GM19452 (cell line): ENCODE results near the gene ECHDC1.

Source experiments
- ATAC-seq: cut with Tn5 transposase; IDR thresholded peaks from one replicate; pipeline ENCODE4 v1.9.1; 2021; ENCODE audit not compliant: unreplicated experiment

The ECHDC1 gene

DNA sequence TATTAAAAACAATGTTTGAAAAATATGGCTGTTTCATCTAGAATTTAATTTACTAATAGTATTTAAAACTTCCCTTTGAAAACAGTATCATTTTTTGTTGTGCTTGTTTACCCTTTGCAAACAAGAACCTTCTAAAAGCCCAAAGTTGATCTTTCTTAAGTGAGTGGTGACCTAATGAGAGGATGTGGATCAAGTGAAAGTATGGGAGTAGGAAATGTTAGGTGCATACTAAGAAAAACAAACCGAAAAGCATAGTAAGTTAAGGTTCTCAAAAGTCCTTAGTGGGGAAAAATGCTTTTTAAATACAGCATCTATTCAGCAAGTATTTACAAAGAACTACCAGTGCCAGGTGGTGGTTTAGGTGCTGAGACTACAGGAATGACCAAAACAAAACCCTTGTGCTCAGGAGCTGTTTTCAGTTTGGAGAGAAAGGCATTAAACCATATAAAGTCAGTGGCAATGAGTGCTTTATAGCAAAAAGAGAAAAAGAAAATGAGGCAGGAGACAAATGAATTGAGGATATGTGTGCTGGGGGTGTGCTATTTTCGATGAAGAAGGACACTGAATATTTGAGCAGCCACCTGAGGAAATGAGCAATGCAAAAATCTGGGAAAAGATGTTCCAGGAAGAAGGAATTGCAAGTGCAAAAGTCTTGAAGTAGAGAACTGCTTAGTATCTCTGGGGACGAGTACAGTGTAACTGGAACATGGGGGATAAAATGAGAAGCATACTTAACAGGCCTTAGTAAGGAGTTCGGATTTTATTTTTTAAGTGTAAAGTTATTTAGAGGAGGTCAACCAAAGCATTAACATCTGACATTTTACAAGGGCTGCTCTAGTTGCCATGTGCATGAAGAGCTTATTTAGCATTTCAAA is 52.8 kb downstream of the ECHDC1 start:
- no peak for ATAC-seq

DNA sequence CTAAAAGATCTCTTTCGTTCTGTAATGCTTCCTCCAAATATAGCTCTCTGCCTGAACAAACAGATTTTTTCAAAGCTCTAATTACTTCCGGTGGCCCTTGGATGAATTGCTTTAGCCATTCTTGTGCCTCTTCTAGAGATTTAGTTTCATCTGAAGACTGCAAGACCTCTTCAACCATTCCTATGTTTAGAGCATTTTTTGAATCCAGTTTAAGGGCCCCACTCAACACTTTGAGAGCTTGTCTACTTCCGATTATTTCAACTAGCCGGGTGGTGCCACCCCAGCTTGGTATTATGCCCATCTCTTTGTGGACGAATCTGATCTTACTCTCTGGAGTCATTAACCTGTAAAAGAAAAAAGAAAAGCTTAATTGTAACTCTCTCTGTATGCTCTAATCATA is 53.5 kb downstream of the ECHDC1 start:
- no peak for ATAC-seq

DNA sequence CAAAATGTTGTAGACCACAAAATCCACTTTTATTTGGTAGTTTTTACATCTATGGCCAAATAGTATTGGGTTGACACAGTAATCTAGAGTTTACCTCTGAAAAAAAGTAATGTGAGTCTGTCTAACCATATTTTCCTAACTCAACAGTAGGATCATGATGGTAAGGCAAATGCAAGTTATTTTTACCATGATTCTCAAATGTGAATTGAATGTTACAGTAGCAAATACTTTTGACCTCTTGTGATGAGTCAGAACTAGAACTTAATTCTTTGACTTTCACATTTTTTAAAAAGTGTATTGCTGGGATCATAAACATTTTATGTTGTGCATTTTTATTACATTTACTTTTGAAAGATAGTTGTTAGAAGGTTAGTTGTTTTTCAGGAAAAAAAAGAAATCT is 54.7 kb downstream of the ECHDC1 start:
- ATAC-seq: no peak

DNA sequence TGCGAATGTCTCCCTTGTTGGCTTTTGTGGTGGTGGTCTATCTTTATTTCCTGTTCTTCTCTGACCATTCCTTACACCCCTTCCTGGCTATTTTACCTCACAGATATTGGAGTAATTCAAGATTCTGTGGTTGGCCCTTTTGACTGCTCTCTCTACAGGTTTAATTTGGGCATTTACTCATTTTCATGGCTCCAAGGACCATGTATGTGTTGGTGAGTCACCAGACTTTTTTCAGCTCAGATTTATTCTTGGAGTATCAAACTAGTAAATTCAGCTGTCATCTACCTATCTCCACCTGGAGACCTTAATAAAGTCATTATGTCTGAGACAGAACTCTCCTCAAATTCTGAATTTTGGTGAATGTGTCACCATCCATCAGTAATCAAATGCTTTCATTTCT is 61.2 kb downstream of the ECHDC1 start:
- ATAC-seq: no peak

DNA sequence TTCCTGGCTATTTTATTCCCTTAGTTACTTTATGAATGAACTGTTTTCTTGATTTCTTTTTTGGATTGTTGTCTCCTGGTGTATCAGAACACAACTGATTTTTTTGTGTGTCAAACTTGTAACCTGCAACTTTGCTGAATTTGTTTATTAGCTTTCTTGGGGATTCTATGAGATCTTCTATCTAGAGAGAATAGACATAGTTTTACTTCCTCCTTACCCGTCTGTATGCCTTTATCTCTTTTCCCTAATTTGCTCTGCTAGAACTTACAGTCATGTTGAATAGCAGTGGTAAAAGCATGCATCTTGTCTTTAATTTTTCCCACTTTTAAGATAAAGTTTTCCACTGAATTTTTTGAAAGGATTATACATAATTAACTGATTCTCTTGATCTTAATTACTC is 63.6 kb downstream of the ECHDC1 start:
- no peak for ATAC-seq

DNA sequence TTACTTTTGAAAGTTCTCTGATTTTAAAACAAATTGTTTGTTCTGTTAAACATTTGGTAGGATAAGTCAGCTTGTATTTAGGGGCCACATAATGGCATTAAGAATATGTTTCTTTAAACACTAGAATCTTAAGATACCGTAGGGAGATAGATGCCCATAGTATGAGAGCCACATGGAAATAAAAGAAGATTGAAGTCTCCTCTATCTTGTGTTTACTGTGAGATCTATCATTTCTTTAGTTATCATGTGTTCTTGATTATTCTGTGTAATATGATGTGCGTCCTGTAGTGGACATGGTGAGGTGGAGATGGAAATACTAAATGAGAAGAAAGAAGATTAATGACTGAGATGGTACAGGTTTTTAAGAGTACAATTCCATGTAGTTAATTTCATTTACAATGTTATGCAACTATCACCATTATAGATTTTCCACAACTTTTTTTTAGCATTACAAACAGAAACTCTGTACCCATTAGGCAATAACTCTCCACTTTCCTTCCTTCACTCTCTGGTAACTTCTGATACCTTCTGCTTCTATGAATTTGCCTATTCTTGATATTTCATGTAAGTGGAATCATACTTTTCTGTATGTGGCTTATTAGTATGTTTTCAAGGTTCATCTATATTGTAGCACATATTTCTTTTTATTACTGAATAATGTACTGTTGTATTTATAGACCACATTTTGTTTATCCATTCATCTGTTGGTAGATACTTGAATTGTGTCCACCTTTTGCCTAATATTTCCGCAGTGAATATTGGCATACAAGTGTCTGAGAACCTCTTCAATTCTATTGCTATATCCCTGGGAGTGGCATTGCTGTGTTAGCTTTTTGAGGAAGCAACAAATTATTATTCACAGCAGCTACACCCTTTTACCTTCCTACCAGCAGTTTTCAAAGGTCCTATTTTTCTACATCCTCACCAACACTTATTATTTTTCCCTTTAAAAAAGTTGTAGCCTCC is 65.2 kb downstream of the ECHDC1 start:
- ATAC-seq: no peak

DNA sequence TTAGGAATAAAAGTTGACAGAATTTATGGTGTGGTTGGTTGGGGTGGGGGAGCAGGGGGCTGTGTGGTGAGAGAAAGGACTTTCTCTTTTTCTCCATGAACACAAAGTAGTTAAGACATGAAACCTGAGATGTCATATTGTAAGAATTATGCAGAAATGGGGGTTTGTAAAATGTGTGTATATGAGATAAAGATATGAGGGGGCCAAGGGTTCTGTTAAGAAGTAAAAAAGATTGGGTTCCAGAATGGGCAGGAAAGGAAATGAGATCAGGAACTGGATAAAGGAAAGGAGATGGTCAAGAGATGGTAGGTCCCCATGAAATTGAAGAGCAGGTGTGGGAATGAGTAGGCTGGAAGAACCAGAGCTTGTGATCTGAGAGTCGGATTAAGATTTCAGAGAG is 67.1 kb downstream of the ECHDC1 start:
- no peak for ATAC-seq

DNA sequence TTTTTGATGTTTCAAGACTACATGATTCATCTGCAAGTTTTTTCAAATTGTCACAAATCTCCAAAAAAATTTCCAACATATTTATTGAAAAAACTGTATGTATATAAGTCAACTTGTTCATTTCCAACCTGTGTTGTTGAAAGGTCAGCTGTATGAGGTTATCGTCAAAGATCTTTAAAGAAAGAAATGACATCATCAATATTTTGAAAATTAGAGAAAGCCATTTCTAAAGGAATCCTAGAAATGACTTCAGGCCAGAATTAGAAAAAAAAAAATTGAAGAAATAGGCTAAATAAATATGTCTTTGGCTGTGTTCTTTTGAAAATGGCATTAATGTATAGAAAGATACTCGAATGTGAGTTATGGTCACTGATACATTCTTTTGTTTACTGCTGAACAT is 69.9 kb downstream of the ECHDC1 start:
- no peak for ATAC-seq

DNA sequence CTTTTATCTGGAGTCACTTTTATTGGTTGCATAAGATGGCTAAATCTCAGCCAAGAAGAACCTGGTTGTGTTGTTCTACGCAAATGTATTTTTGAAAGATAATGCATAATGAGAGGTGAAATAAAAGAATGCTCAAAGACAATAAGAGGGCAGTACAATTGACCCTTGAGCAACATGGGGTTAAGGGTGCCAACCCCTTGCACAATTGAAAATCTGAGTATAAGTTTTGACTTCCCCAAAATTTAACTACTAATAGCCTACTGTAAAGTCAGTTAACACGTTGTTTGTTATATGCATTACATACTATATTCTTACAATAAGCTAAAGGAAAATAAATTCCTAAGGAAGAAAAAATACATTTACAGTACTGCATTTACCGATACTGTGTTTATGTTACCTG is 70.8 kb downstream of the ECHDC1 start:
- ATAC-seq: no peak

DNA sequence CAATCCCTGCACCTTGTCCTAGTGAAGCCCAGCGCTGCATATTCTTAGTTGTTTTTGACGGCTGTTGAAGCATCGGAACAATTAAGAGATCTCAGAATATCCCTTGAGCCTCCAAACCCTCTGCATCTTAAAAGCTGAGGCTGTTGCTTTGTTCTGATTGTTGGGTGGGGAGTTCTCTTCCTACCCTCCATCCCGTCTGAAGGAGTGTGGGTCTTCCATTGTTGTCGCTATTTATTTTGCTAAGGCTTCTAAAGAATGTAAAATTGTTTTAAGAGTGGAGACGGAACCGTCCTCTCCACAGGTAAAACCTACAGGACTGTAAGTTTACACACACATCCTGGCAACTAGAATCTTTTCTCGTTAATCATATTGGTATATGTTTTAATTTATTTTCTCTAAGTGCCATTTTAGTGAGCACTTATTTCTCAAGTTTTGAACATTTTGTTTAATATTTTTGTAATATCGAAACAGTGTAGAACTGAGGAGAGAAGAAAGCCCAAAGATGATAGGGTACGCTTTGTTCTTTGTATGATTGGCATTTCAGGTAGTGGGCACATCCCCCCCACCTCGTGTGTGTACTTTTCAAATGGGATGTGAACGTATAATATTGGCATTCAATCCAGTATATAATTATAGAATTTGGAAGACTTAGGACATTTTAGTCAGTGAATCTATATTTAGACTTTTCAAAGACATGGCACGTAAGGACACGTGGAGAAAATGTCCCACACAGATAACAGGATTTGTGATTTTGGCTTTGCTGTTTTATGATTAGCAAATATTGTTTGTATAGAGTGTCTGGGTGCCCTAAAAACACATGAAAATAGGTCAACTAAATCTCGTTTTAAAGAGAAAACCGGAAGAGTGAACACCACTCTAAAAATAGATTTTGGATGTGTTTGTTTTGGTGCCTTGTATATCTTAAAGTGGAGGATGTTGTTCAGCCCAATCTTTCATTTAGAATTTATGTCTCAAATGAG is 75.5 kb downstream of the ECHDC1 start:
- ATAC-seq: peak; percentile 3

DNA sequence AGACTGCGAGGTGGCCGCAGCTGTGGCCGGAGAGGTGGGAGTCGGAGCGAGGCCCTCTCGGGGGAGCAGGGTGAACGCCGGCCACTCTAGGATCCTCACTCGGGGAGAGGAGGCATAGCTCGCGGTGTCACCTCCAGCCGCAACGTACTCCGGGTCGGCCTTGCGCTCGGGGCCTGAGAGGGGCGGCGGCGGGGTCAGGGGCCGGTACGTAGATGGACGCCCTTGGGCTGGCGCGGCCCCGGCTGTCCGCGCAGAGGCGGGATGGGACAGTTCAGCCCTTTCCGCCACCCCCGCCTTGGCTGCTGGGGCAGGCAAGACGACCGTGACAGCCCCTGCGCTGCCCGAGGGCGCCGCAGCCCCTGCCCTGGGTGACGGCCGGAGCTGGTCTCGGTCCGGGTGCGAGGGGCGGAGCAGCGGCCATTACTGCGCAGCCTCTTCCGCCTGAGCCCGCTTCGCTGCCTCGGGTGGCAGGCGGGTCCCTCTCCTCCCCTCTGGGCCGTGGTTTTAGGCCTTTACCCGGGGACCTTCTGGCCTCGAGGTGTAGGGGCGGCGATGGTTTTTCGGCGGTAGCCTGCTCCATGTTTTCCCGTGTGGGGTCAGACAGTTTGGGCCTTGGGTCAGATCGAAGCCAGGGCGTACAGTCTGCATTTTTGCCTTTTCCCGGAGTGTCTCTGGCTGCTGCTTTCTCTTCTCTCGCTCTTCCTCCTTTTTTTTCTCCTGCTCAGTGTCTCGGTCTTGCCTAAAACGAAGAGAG is 76.3 kb downstream of the ECHDC1 start:
- ATAC-seq: peak; percentile 71

DNA sequence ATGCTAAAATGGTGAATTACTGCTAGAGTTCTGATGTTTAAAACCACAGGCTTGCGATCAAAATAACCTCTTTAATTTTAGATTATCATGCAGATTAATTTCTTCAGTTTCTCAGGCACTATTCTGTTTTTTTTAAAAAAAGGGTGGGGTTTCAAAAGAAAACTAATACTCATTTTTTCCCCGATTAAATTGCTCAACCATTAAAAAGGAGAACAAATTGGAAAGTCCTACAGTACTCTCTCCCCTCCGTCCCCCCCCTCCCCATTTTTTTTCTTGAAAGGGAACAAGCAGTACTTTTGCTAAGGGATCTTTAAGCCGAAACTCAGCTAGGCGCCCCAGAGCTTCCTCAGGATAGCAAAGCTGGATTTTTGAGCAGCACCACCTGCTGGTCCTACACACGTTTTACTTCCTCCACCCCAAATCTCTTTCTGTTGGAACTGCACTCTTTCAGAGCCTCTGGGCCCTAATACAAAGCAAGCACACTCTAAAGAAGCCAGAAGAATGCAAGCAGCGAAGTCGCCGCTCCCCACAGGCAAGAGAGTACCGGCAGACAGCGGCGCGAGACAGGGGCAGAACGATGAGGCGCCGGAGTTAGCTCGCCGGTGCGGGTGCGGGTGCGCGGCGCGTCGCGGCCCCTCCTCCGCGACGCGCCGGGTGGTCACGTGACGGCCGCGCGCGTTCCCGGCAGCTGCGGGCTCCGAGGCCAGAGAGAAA is 77.1 kb downstream of the ECHDC1 start, which contains the start of gene RNF146:
Gene RNF146 (plus strand): TSS at position 687 of the 714 bp plus-strand sequence. CDS start 13,475 bp downstream, outside the sequence.
- peak; percentile 85 for ATAC-seq

DNA sequence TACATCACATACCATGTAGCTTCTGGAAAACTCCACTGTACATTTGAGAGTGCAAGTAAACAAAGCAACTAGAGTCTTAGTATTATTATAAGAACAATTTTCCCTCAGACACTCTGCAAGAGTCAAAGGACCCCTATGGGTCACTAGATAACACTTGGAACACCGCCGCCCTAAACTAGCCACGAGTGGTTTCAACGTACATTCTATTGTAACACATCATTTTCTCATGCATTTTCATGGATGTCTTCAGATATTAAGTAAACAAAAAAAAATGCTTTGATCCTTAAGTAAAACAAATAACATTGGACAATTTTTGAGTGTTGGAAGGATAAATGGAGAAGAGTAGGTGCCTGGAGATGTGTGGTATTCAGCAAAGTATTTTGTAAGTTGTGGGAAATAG is 79.9 kb downstream of the ECHDC1 start:
- ATAC-seq: no peak

DNA sequence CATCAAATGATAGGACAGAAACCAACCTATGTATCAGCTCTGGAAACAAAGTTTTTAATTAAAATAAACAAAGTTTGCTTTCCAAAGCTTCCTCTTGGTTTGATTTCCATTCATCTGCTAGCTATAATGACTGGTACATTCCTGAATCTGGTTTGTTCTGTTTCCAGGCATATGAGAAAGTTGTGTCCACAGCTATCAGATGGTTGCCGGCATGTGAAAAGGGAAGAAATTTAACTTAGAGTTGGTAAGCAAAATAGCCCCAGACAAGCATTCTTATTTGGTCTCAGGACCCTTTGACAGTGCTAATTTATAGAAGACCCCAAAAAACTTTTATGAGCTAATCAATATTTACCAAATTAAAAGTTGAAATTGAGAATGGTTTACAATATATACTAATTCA is 80.5 kb downstream of the ECHDC1 start:
- no peak for ATAC-seq

DNA sequence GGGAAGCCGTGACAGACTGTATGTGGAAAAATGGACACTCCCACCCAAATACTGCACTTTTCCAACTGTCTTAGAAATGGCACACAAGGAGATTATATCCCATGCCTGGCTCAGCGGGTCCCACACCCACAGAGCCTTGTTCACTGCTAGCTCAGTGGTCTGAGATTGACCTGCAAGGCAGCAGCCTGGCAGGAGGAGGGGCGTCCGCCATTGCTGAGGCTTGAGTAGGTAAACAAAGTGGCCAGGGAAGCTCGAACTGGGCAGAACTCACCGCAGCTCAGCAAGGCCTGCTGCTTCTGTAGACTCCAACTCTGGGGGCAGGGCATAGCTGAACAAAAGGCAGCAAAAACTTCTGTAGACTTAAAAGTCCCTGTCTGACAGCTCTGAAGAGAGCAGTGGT is 88.1 kb downstream of the ECHDC1 start:
- no peak for ATAC-seq

DNA sequence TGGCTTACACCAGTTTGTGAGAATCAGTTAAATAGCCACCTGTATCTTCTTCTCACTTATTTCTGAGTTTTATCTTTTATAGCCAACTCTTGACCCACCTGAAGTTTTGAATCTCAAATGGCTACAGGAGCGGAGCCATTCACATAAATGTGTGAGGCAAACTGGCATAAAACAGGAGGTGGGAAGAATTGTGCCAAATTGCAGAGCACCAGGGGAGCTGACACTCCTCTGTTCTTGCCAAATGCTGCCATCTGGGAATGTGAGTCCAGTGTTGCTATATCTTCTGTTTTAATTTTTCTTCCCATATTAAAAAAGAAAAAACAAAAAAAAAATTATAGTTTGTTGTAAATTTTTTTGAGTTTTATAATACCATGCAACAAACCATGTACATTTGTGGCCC is 93.8 kb downstream of the ECHDC1 start:
- ATAC-seq: no peak

DNA sequence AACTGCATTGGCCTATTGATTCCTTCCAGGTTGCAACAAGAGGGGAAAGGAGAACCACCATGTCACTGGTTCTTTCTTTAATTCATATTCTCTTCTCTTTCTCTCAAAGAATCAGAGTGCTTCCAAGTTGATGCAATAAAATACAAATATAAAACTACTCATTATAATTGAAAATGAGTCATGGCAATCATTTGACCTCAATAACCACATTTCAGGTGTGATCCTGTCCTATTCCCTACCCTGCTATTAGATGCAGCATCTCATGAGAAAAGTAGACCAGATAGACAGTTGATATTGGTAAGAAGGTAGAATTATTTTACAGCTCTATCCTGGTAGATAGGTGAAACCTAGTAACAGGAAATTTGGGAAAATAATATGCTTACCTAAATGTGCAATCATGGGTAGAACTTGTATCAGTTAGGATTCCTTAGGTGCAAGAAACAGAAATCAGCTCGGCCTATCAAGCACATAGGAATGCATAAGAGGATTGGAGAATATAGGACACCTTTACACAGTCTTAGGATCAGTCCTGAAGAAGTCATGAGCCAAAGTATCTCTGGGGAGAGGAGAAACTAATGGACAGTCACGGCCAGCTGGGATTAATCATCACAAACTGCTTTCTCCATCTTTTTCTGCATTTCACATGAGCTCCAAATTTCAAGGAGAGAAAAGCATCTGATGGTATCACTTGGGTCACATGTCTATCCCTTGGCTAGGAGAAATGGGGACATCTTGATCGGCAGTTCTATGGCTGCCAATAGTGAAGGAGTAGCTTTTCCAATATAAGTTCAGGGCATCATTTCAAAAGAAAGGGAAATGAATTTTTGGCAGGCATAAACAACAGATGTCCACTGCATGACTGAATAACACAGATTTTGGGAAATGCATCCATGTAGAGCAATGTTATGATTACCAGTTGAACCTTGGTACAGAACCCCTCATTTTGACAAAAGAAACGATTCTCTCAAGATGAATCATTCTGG is 96.0 kb downstream of the ECHDC1 start:
- ATAC-seq: no peak

DNA sequence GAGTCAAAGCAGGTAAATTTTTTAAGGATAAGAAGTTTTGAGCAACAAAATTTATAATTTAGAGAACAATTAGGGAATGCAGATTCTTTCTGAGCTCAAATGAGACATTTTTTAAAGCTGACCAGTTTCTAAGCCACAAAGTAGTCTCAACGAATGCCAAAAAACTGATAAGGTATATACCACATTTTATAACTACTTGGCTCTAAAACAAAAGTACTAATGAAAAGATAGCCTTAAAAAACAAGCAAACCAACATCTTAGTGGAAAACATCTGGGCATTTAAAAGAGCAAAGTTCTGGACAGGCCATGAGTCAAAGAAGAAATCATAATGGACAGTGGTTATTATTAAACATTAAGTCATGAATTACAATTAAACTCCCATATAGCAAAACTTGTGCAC is 99.9 kb downstream of the ECHDC1 start:
- ATAC-seq: no peak
